NCI-H1436 (cell line): Measurements from ENCODE around the gene DAB1.
"Not testable (repeated sequence)": the region's sequence is repeated elsewhere in the genome, so short reads cannot be mapped to it uniquely, and the experiment has no call there.

Source experiments
- DNase-seq: peaks from one replicate; lab custom pipeline; 2025; lab: John Stamatoyannopoulos, UW

Gene DAB1

DNA sequence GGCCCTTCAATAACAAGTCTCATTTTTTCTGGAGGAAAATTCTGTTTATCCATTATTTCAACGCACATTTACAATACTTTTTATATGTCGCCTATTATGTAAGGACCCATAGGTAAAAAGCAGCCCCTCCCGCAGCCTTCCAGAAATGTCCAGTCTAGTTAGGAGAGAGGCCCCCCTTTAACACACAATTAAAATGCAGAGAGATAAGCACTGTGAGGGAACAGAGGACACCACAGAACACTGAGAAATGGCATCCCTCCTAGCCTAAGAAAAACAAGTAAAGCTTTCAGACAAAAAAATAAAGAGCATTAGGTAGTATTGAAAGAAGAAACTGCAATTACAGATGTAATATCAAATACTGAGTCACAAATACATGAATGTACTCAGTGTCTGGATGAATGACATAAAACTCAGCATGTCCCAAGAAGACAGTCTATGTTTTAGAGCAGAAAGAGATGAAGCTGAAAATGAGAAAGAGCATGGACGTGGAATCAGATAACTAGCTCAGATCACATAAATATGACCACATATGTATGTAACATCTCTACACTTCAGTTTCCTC lies 62.9 kb downstream of the DAB1 start:
- DNase-seq: no peak

- no peak for DNase-seq
These were observed 66.4 kb downstream of the DAB1 start for GRCh38 chr1:57357462-57357861.

- DNase-seq: no peak
These were observed 70.2 kb downstream of the DAB1 start for GRCh38 chr1:57353654-57354053.

DNA sequence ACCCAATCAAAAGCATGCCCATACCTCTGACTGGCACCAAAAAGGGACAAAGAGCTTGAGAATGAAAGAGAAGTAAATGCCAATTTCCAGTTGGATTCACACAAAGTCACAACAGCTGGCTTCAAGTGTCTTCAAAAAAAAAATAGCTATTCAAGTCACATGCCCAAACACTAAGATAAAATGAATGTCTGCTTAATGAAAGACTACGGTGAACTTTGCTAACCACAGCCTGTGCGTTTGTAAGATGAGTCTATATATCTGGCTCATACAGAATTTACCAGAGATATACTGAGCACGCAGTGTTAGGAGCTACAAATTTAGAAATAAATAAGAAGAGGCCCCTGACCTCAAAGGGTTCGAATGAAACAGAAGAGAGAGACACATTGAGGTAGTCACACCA lies 73.2 kb downstream of the DAB1 start:
- no peak for DNase-seq

GRCh38 chr1:57348921-57349320 lies 74.9 kb downstream of the DAB1 start:
- DNase-seq: no peak

- no peak for DNase-seq
These were observed 77.9 kb downstream of the DAB1 start for GRCh38 chr1:57345916-57346315.

GRCh38 chr1:57344265-57344664 lies 79.6 kb downstream of the DAB1 start:
- DNase-seq: no peak

DNA sequence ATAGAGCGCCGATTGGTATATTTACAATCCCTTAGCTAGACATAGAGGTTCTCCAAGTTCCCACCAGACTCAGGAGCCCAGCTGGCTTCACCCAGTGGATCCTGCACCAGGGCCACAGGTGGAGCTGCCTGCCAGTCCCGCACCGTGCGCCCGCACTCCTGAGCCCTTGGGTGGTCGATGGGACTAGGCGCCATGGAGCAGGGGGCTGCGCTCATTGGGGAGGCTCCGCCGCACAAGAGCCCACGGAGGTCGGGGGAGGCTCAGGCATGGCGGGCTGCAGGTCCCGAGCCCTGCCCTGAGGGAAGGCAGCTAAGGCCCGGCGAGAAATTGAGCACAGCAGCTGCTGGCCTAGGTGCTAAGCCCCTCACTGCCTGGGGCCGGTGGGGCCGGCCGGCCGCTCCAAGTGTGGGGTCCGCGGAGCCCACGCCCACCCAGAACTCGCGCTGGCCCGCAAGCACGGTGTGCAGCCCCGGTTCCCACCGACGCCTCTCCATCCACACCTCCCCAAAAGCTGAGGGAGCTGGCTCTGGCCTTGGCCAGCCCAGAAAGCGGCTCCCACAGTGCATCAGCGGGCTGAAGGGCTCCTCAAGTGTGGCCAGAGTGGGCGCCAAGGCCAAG lies 80.5 kb downstream of the DAB1 start:
- not testable (repeated sequence) for DNase-seq

GRCh38 chr1:57341721-57342120 lies 82.1 kb downstream of the DAB1 start:
- no peak for DNase-seq

DNA sequence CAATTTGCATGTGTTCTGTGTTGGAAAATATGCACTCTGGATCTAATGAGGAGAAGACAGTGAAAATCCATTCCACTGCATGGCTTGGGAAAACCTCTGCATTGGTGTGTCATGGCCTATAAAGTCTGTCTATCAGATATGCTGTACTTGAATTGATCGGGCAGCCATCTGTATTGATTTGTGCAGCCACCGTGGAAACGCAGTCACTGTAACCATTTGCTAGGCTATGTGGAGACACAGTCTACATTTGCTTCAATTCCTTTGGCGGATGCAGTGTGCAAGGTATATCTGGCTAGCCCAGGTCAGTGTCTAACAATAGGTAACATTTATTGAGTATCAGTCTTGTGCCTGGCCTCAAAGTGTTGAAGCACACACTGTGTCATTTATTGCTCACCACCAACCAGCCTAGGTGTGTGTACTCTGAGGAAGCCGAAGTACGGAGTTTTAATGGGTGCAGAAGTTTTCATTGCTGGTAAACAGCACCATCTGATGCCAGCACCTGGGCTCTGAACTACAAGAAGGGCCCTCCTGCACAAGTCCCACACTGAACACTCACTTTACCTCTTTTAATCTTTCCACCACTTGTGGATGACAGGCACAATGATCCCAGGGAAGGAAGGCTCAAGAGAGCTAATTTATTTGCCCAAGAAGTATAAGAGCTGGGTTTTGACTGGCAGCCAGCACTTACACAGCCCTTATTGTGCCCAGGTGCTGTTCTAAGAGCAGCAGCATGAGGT lies 83.4 kb downstream of the DAB1 start:
- DNase-seq: no peak

- no peak for DNase-seq
These were observed 86.2 kb downstream of the DAB1 start for GRCh38 chr1:57337623-57338022.

GRCh38 chr1:57336793-57337192 lies 87.1 kb downstream of the DAB1 start:
- no peak for DNase-seq

DNA sequence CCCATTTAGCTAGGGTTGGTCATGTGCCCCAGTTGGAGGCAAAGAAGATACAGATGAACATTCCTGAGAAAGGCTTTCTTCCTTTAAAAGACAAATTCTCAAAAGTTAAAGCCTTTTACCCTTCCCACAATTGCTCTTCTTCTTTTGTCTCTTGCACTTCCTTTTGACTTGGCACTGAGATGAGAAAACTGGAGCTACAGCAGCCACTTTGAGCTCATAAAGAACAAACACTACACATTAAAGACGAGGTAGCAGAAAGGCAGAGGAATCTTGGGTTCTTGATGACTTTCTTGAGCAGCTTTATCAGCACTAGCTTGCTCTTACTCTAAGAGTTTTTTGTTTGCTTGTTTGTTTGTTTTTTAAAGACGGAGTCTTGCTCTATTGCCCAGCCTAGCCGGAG lies 92.2 kb downstream of the DAB1 start:
- no peak for DNase-seq

DNA sequence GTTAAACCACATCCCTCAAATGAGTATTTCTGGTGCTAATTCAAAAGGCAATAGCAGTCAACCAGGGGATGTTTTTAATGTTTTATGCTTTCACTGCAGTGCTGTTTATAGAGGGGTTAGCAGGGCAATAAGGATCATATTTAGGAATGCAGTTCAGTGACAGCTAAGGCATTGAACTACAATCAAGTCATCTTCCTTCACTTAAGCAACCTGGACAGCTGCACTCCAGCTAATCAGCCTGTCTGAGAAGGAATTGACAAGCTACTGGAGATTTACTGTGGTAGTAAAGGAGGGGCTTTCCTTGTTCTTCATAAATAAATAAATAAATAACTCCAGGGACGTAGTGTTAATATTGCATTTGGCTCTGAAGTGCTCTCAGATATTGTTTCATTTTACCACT lies 93.9 kb downstream of the DAB1 start:
- no peak for DNase-seq

GRCh38 chr1:57329001-57329527 lies 94.8 kb downstream of the DAB1 start:
- DNase-seq: no peak

GRCh38 chr1:57327946-57328345 lies 95.9 kb downstream of the DAB1 start:
- DNase-seq: no peak

GRCh38 chr1:57327336-57327735 lies 96.5 kb downstream of the DAB1 start:
- DNase-seq: no peak

GRCh38 chr1:57325536-57325935 lies 98.3 kb downstream of the DAB1 start:
- no peak for DNase-seq

- no peak for DNase-seq
These were observed 98.7 kb downstream of the DAB1 start for GRCh38 chr1:57325117-57325516.

- DNase-seq: peak; percentile 7
These were observed 99.5 kb downstream of the DAB1 start for GRCh38 chr1:57324388-57324787.

DNA sequence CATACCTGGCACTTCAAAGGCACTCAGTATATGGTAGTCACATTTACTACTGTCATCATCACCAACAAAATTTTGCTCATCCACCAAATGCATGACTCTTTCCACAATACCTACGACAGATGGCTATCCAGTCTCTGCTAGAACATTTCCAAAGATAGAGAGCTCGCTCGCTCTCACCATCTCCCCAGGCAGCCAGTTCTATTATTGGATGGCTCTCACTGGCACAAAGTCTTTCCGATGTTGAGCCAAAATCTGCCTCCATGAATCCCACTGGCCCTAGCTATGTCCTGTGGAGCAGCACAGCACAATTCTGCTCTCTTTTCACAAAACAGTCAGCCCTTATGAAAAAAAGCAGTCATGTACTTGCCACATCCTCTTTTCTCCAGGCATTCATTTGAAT lies 102.1 kb downstream of the DAB1 start:
- DNase-seq: no peak

- DNase-seq: no peak
These were observed 104.1 kb downstream of the DAB1 start for GRCh38 chr1:57319791-57320190.

DNA sequence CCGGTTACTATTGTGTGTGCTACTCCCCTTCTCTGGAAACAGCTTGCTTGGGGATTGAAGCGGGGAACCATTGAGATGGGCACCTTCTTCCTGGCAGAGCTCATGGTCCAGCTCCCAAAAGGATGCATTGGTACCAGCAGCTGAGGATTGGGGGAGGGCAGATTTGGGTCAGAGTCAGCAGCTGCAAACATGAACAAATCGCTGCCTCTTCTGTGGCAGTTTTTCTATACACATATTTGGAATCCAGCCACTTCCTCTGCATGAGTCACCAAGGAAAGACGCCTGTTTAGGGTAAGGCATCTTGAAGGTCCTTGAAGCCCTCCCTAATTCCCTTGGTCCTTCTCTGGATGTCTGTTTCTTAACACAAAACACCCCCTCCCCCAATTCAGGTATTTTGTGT lies 104.7 kb downstream of the DAB1 start:
- no peak for DNase-seq
